ENCODE measurements around the gene PIP4K2C. TPM values are rescaled to one million over a fixed set of nuclear protein-coding genes. Genes with fewer than 3 reads are reported as not detected.

Gene PIP4K2C
- total and polyA plus RNA-seq, 2 of the 4 experiments (the other 2 are of a cell fraction): 12.5 to 23.1 TPM

DNA sequence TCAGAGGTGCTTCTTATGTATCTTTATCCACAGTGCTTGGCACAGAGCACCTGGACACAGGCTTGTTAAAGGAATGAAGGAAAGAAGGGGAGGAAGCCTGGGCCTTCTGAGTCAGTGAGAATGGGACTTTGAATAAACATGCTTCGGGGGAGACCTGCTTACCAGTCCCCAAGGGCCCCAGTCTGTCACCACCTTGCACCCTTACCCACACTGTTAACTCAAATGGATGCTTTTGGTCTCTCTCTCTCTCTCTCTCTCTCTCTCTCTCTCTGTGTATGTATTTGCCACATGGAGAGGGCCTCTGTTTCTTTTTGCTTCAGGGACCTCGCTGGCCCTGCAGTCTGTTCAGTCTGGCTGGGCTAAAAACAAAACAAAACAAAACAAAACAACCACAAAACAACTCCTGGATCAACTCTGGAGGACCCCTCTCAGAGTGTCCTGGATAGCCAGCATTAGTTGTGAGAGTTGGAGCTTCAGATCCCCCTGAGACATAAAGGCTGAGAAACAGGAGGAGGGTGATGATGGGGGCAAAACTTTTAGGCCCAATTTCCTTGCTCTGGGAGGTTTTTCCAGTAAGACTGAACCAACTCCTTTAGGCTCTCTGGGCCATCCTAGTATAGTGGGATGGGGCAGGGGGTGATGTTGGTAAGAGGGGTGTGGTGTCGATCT, 39.2 kb upstream of the PIP4K2C start:
- no peak overlapping the region for H2BK5ac ChIP-seq (ENCODE audit: low read depth, low read length, poor library complexity, severe bottlenecking)
- H3K4me1 ChIP-seq (ENCODE audit: control insufficient read depth, insufficient read depth, low read length): peaks cover 3% of the 10 kb centered on the region
- ATAC-seq (ENCODE audit: low read depth) (no peak), DNase-seq (no peak)
- ChIA-PET POLR2A (ENCODE audit: unreplicated experiment) (no interaction called here), CTCF (no interaction called here)
- no peak overlapping the region for H3K4me3 ChIP-seq (ENCODE audit: insufficient read depth, low read depth, low read length)
- no peak overlapping the region for H3K9ac ChIP-seq (ENCODE audit: low read depth, low read length)
- H2AK9ac ChIP-seq (replicated peaks; ENCODE audit: low read depth, low read length, poor library complexity): no peak overlapping the region
- no CpG with 5 or more reads among the region's 3 CpGs for WGBS, 2 experiments (ENCODE audit: extremely low coverage in 2 of 2, insufficient read length in 1 of 2)
- H3K27ac ChIP-seq (ENCODE audit: insufficient read depth, low read length): no peak overlapping the region
- peaks cover 7% of the 10 kb centered on the region; the same call in 1 of the 2 replicates for H3K9me1 ChIP-seq (ENCODE audit: insufficient read depth, low read length)
- no peak overlapping the region for H3K18ac ChIP-seq (ENCODE audit: low read depth, low read length)
- H2BK120ac ChIP-seq (ENCODE audit: low read depth, low read length): no peak overlapping the region
- H3K4me2 ChIP-seq (ENCODE audit: low read depth, low read length): no peak overlapping the region
- H4K20me1 ChIP-seq (ENCODE audit: insufficient read depth, low read length): no peaks in the 10 kb centered on the region
- no TSS peak for BruUV-seq (replicated peaks)
- H3K56ac ChIP-seq (ENCODE audit: extremely low read depth, insufficient read depth, low read length): no peak overlapping the region
- H4K5ac ChIP-seq (ENCODE audit: low read depth, low read length): no peak overlapping the region
- H3K9me3 ChIP-seq (ENCODE audit: control insufficient read depth, insufficient read depth, low read length): no peaks in the 10 kb centered on the region
- H3K36me3 ChIP-seq (ENCODE audit: control insufficient read depth, insufficient read depth, low read length): no peaks in the 10 kb centered on the region
- no peak overlapping the region for H2AFZ ChIP-seq (replicated peaks; ENCODE audit: low read length, poor library complexity)
- dilution Hi-C loops (cut with HindIII; ENCODE audit: low sequenced_read_pairs, unreplicated experiment): loop anchor here (25.0 kb wide), 1 partner anchor 111 kb away; no protein-coding TSS in a partner anchor
- H4K8ac ChIP-seq (ENCODE audit: low read depth in 2 of 2, low read length in 2 of 2): no peak overlapping the region
- no peak overlapping the region for H2BK20ac ChIP-seq (ENCODE audit: low read depth, low read length)
- TF ChIP-seq, protein P1, sequence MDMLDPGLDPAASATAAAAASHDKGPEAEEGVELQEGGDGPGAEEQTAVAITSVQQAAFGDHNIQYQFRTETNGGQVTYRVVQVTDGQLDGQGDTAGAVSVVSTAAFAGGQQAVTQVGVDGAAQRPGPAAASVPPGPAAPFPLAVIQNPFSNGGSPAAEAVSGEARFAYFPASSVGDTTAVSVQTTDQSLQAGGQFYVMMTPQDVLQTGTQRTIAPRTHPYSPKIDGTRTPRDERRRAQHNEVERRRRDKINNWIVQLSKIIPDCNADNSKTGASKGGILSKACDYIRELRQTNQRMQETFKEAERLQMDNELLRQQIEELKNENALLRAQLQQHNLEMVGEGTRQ (IDR thresholded peaks at IDR 0.05; ENCODE audit: low read depth, low read length): no peak
- TF ChIP-seq CHD1 (IDR thresholded peaks at IDR 0.05; ENCODE audit: low read depth, low read length) (no peak), FOS (IDR thresholded peaks at IDR 0.05; ENCODE audit: low read depth, low read length) (no peak), MAZ (IDR thresholded peaks at IDR 0.05; ENCODE audit: borderline replicate concordance, low read depth, low read length) (no peak), RAD21 (IDR thresholded peaks at IDR 0.05; ENCODE audit: low read length) (no peak), BHLHE40 (IDR thresholded peaks at IDR 0.05; ENCODE audit: low read depth, low read length) (no peak), SMC3 (IDR thresholded peaks at IDR 0.05; ENCODE audit: low read depth, low read length) (no peak), RCOR1 (IDR thresholded peaks at IDR 0.05; ENCODE audit: insufficient replicate concordance, low read length) (no peak), ELK1 (IDR thresholded peaks at IDR 0.05; ENCODE audit: borderline replicate concordance, low read depth, low read length) (no peak), RFX5 (IDR thresholded peaks at IDR 0.05; ENCODE audit: low read depth, low read length) (no peak), CEBPB (IDR thresholded peaks at IDR 0.05; ENCODE audit: low read depth, low read length) (no peak), NFE2L2 (IDR thresholded peaks at IDR 0.05; ENCODE audit: low read depth, low read length) (no peak), CTCF (conservative IDR thresholded peaks at IDR 0.05; ENCODE audit: low read depth, low read length) (no peak), MXI1 (IDR thresholded peaks at IDR 0.05; ENCODE audit: borderline replicate concordance, low read depth, low read length) (no peak), MAFK (IDR thresholded peaks at IDR 0.05; ENCODE audit: low read depth, low read length) (no peak), POLR2A (IDR thresholded peaks at IDR 0.05; ENCODE audit: low read depth, low read length) (no peak)
- H3K4ac ChIP-seq (ENCODE audit: low read depth, low read length): no peak overlapping the region
- H2AK5ac ChIP-seq (ENCODE audit: low read depth, low read length): no peak overlapping the region
- no peak overlapping the region for H4K91ac ChIP-seq (ENCODE audit: insufficient read depth, low read depth, low read length)
- intact Hi-C loops (cut with micrococcal nuclease): no loop called here
- peaks cover 46% of the 10 kb centered on the region for H3K27me3 ChIP-seq (ENCODE audit: control insufficient read depth, insufficient read depth, low read length)
- in situ Hi-C loops (cut with MboI; ENCODE audit: low sequenced_read_pairs): no loop called here
- H3K14ac ChIP-seq (replicated peaks; ENCODE audit: low read depth, low read length): no peak overlapping the region
- H2BK15ac ChIP-seq (ENCODE audit: low read depth, low read length): no peak overlapping the region
- H3K79me1 ChIP-seq (ENCODE audit: low read depth in 1 of 2, low read length in 2 of 2): peaks cover 0 to 5% of the 10 kb centered on the region in 2 experiments; a peak in 1 of 4 replicates
- no peak overlapping the region for H3K23ac ChIP-seq (ENCODE audit: low read depth, low read length)

All from IMR-90 (cell line).